Osteocyte (in vitro differentiated cells): ENCODE results near the gene KLHDC7B. TPM values are rescaled to one million over a fixed set of nuclear protein-coding genes. Genes with fewer than 3 reads are reported as not detected.

Experiments used
- DNase-seq: peaks from one replicate; pipeline ENCODE4 v3.0.0; 2021; ENCODE audit warnings: mixed read lengths; ENCODE audit not compliant: unreplicated experiment; ENCODE audit errors: extremely low spot score
- H3K27ac Mint-ChIP-seq: one replicate; pipeline ENCODE4 v1.8.0; 2021; ENCODE audit warnings: mild to moderate bottlenecking, mixed read lengths; ENCODE audit not compliant: unreplicated experiment
- H3K27me3 Mint-ChIP-seq: one replicate; pipeline ENCODE4 v1.8.0; 2021; ENCODE audit warnings: mixed read lengths; ENCODE audit not compliant: unreplicated experiment
- H3K36me3 Mint-ChIP-seq: one replicate; pipeline ENCODE4 v1.8.0; 2021; ENCODE audit warnings: mixed read lengths; ENCODE audit not compliant: unreplicated experiment
- H3K4me1 Mint-ChIP-seq: one replicate; pipeline ENCODE4 v1.8.0; 2021; ENCODE audit warnings: mixed read lengths; ENCODE audit not compliant: unreplicated experiment
- H3K4me3 Mint-ChIP-seq: one replicate; pipeline ENCODE4 v1.8.0; 2021; ENCODE audit warnings: mild to moderate bottlenecking, moderate library complexity, mixed read lengths; ENCODE audit not compliant: unreplicated experiment
- H3K9me3 Mint-ChIP-seq: one replicate; pipeline ENCODE4 v1.8.0; 2021; ENCODE audit warnings: mixed read lengths; ENCODE audit not compliant: unreplicated experiment
- CTCF ChIP-seq: fragments of 200-600 bp; sonication (generic); IDR thresholded peaks from 2 replicates; pipeline ENCODE4 v1.5.0; 2021; ENCODE audit warnings: antibody characterized with exemption, mild to moderate bottlenecking, moderate library complexity
- total RNA-seq: library from RNA; stranded (reverse); gene quantifications from 2 replicates; pipeline ENCODE4 v1.2.1, GENCODE V29; 2021

KLHDC7B gene
- total RNA-seq, 1 donor from 2014 or later: 0.21 TPM

GRCh38 chr22:50502628-50503474, 42.8 kb upstream of the KLHDC7B start:
- Mint-ChIP-seq H3K4me3 (no peak overlapping the region), H3K27ac (no peak overlapping the region), H3K4me1 (peaks cover 6% of the 10 kb centered on the region), H3K27me3 (no peaks in the 10 kb centered on the region), H3K9me3 (no peaks in the 10 kb centered on the region), H3K36me3 (peaks cover 1% of the 10 kb centered on the region)
- no peak for DNase-seq
- TF ChIP-seq CTCF: no peak

- Mint-ChIP-seq H3K36me3 (peaks cover 1% of the 10 kb centered on the region), H3K4me1 (peaks cover 6% of the 10 kb centered on the region), H3K27ac (no peak overlapping the region), H3K9me3 (no peaks in the 10 kb centered on the region), H3K4me3 (no peak overlapping the region), H3K27me3 (no peaks in the 10 kb centered on the region)
- DNase-seq: no peak
- no peak for TF ChIP-seq CTCF
Measured at GRCh38 chr22:50503475-50504145, 42.1 kb upstream of the KLHDC7B start.

DNA sequence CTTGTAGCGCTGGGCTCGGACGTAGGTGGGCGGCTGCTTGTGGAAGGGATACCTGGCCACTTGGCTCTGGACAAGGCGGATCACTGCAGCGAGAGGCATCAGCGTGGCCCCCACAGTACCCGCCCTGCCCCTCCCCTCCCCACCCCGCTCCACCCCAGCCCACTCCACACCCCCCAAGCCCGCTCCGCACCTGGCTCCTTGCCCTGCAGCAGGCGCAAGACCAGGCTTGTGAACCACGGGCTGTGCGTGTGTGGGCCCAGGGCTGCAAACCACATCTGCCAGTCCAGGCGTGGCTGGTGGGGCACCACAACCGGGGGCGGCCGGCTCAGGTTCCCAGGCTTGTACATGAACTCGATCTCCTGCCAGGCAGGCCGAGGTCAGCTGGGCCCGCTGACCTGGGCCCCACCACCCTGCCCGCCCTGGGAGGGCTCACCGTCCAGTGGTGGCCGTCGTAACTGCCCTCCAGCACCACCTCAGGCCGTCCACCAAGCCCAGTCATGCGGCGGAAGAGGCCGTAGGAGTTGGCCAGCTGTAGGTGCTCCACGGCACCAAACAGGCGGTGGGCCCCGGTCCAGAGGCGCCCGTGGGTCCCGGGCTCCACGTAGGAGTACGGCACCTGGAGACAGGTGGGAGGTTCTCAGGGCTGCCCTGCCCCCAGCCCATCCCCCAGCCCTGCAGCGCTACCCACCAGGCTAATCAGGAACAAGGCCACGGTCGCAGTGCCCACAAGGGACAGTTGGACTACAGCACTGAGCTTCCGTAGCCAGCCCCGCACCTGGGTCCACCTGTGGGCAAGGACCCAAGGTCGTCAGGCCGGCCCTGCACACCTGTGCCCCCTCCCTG, 41.1 kb upstream of the KLHDC7B start:
- H3K4me3 Mint-ChIP-seq: no peak overlapping the region
- no peak overlapping the region for H3K27ac Mint-ChIP-seq
- no peak for DNase-seq
- H3K27me3 Mint-ChIP-seq: no peaks in the 10 kb centered on the region
- TF ChIP-seq CTCF: no peak
- H3K36me3 Mint-ChIP-seq: peaks cover 1% of the 10 kb centered on the region
- no peaks in the 10 kb centered on the region for H3K9me3 Mint-ChIP-seq
- peaks cover 16% of the 10 kb centered on the region for H3K4me1 Mint-ChIP-seq

GRCh38 chr22:50505276-50505775, 40.4 kb upstream of the KLHDC7B start:
- no peak overlapping the region for H3K27ac Mint-ChIP-seq
- peaks cover 1% of the 10 kb centered on the region for H3K36me3 Mint-ChIP-seq
- DNase-seq: no peak
- no peaks in the 10 kb centered on the region for H3K27me3 Mint-ChIP-seq
- H3K9me3 Mint-ChIP-seq: no peaks in the 10 kb centered on the region
- TF ChIP-seq CTCF: no peak
- H3K4me3 Mint-ChIP-seq: no peak overlapping the region
- peaks cover 16% of the 10 kb centered on the region for H3K4me1 Mint-ChIP-seq
